ENCODE results near the gene KAT6B. TPM values are rescaled to one million over a fixed set of nuclear protein-coding genes. Genes with fewer than 3 reads are reported as not detected.

The KAT6B gene
- total RNA-seq, 2 donors from 2014 or later, result 25.3 to 39.1 TPM

- Mint-ChIP-seq H3K4me3 (no peak overlapping the region), H3K36me3 (ENCODE audit: low read depth) (no peaks in the 10 kb centered on the region), H3K27ac (no peak overlapping the region), H3K4me1 (peaks cover 12% of the 10 kb centered on the region), H3K27me3 (ENCODE audit: insufficient read depth) (peaks cover 92% of the 10 kb centered on the region), H3K9me3 (peaks cover 2% of the 10 kb centered on the region)
- H3K36me3 ChIP-seq (ENCODE audit: control insufficient read depth, insufficient read depth, low read length), result no peaks in the 10 kb centered on the region
- no peak for DNase-seq
- H3K27me3 ChIP-seq (ENCODE audit: control insufficient read depth, insufficient read depth, low read length, poor library complexity, severe bottlenecking), result peaks cover 70% of the 10 kb centered on the region
- no peak for TF ChIP-seq CTCF (conservative IDR thresholded peaks at IDR 0.05)
- WGBS, 2 experiments (ENCODE audit: insufficient coverage in 1 of 2, insufficient read length in 1 of 2), result 0 to 82% methylated on average over 1 to 4 of the region's 4 CpGs
- no peak overlapping the region for H3K27ac ChIP-seq (ENCODE audit: low read depth, low read length)
- no peaks in the 10 kb centered on the region for H3K9me3 ChIP-seq (ENCODE audit: control insufficient read depth, low read length)
- peaks cover 13% of the 10 kb centered on the region for H3K4me1 ChIP-seq (ENCODE audit: control insufficient read depth, insufficient read depth, low read length)
- H3K4me3 ChIP-seq (ENCODE audit: low read length), result no peak overlapping the region
- H3K9ac ChIP-seq (ENCODE audit: extremely low read depth, low read length, poor library complexity, severe bottlenecking), result no peak overlapping the region
Measured at GRCh38 chr10:75057680-75058079, 231.3 kb downstream of the KAT6B start.

GRCh38 chr10:75058161-75058560, 231.8 kb downstream of the KAT6B start:
- Histone ChIP-seq H3K36me3 (ENCODE audit: control insufficient read depth, insufficient read depth, low read length) (no peaks in the 10 kb centered on the region), H3K27ac (ENCODE audit: low read depth, low read length) (no peak overlapping the region), H3K4me3 (ENCODE audit: low read length) (no peak overlapping the region), H3K4me1 (ENCODE audit: control insufficient read depth, insufficient read depth, low read length) (peaks cover 13% of the 10 kb centered on the region), H3K27me3 (ENCODE audit: control insufficient read depth, insufficient read depth, low read length, poor library complexity, severe bottlenecking) (peaks cover 66% of the 10 kb centered on the region), H3K9me3 (ENCODE audit: control insufficient read depth, low read length) (peaks cover 4% of the 10 kb centered on the region), H3K9ac (ENCODE audit: extremely low read depth, low read length, poor library complexity, severe bottlenecking) (no peak overlapping the region)
- peaks cover 4% of the 10 kb centered on the region for H3K9me3 Mint-ChIP-seq
- peaks cover 92% of the 10 kb centered on the region for H3K27me3 Mint-ChIP-seq (ENCODE audit: insufficient read depth)
- no peak for DNase-seq
- peaks cover 12% of the 10 kb centered on the region for H3K4me1 Mint-ChIP-seq
- no peak overlapping the region for H3K27ac Mint-ChIP-seq
- H3K36me3 Mint-ChIP-seq (ENCODE audit: low read depth), result no peaks in the 10 kb centered on the region
- no peak overlapping the region for H3K4me3 Mint-ChIP-seq
- WGBS, 2 experiments (ENCODE audit: insufficient coverage in 1 of 2, insufficient read length in 1 of 2), result 88 to 100% methylated on average over 6 to 10 of the region's 10 CpGs
- no peak for TF ChIP-seq CTCF (conservative IDR thresholded peaks at IDR 0.05)

- DNase-seq, result no peak
- peaks cover 4% of the 10 kb centered on the region for H3K9me3 ChIP-seq (ENCODE audit: control insufficient read depth, low read length)
- peaks cover 4% of the 10 kb centered on the region for H3K9me3 Mint-ChIP-seq
- no peak overlapping the region for H3K27ac Mint-ChIP-seq
- H3K4me3 Mint-ChIP-seq, result no peak overlapping the region
- 93 to 94% methylated on average over 10 to 15 of the region's 15 CpGs for WGBS, 2 experiments (ENCODE audit: insufficient coverage in 1 of 2, insufficient read length in 1 of 2)
- H3K4me3 ChIP-seq (ENCODE audit: low read length), result no peak overlapping the region
- no peak for TF ChIP-seq CTCF (conservative IDR thresholded peaks at IDR 0.05)
- H3K27me3 Mint-ChIP-seq (ENCODE audit: insufficient read depth), result peaks cover 86% of the 10 kb centered on the region
- no peaks in the 10 kb centered on the region for H3K36me3 ChIP-seq (ENCODE audit: control insufficient read depth, insufficient read depth, low read length)
- peaks cover 48% of the 10 kb centered on the region for H3K27me3 ChIP-seq (ENCODE audit: control insufficient read depth, insufficient read depth, low read length, poor library complexity, severe bottlenecking)
- no peaks in the 10 kb centered on the region for H3K36me3 Mint-ChIP-seq (ENCODE audit: low read depth)
- no peak overlapping the region for H3K27ac ChIP-seq (ENCODE audit: low read depth, low read length)
- H3K4me1 ChIP-seq (ENCODE audit: control insufficient read depth, insufficient read depth, low read length), result peaks cover 13% of the 10 kb centered on the region
- H3K9ac ChIP-seq (ENCODE audit: extremely low read depth, low read length, poor library complexity, severe bottlenecking), result no peak overlapping the region
- peaks cover 12% of the 10 kb centered on the region for H3K4me1 Mint-ChIP-seq
Measured at GRCh38 chr10:75061709-75062505, 235.5 kb downstream of the KAT6B start.

All from endodermal cell (in vitro differentiated cells).